Raji (cell line): Measurements from ENCODE around the gene ATP6V0C.

Experiments used
- POLR2A ChIP-seq: IDR thresholded peaks from 2 replicates; pipeline ENCODE4 v1.6.1; 2011; ENCODE audit warnings: low read depth, low read length, control low read depth; ENCODE audit not compliant: insufficient read depth

ATP6V0C gene

DNA sequence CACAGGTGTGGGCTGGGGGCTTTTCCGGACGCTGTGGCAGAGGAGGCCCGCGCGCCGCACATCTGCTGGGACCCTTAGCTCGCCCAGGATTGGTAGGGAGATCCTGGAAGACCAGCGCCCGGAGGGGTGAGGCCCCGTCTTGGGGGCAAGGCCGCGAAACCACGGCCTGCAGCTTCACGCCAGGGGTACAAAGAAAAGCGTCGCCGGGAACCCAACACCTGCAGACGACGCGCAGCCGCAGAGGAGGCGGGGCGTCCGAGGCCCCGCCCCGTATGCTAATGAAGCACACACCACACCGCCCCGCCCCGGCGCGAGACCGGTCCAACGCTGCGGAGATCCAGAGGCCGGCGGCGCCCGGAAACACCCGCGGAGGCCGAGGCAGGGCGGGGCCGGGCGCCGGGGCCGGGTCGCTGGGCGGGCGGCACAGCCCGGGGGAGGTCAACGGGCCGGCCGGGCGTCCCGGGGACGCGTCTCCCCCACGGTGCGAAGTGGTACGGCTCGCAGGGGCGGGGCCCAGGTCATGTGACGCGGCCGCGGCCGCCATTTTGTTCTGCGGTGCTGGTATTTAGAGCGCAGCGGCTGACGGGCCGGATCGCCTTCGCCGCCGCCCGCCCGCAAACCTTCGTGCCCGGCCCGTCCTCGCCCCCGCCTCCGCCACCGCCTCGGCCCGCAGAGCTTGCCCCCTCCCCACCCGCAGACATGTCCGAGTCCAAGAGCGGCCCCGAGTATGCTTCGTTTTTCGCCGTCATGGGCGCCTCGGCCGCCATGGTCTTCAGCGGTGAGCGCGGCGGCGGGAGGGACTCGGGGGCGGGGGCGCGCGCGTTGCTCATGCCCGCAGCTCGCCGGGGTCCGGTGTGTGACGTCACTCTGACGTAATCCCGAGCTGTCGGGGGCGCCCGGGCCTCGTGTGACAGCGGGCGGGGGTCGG, at the start of gene ATP6V0C:
ATP6V0C (plus strand) TSS at position 548 of the 928 bp plus-strand sequence; CDS start at position 700, 152 bp downstream.
- TF ChIP-seq POLR2A, result peak; percentile 69

DNA sequence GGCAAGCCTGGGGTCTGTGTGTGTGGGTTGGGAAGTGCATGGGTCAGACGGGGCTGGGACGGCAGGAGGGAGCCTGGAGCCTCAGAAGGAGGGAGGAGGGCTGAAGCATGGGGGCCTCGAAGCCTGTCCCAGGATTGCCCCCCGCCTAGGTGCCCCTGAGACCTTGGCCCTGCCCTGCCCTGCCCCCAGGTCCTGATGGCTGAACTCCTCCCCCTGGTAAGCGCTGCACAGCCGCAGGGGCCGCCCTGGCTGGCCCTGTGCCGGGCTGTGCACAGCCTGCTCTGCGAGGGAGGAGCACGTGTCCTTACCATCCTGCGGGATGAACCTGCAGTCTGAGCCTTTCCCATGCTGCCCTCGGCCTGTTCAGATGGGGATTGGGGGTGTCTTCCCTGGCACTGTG, 49.4 kb upstream of the ATP6V0C start:
- TF ChIP-seq POLR2A, result peak; percentile 23; the same call in 1 of the 2 replicates

DNA sequence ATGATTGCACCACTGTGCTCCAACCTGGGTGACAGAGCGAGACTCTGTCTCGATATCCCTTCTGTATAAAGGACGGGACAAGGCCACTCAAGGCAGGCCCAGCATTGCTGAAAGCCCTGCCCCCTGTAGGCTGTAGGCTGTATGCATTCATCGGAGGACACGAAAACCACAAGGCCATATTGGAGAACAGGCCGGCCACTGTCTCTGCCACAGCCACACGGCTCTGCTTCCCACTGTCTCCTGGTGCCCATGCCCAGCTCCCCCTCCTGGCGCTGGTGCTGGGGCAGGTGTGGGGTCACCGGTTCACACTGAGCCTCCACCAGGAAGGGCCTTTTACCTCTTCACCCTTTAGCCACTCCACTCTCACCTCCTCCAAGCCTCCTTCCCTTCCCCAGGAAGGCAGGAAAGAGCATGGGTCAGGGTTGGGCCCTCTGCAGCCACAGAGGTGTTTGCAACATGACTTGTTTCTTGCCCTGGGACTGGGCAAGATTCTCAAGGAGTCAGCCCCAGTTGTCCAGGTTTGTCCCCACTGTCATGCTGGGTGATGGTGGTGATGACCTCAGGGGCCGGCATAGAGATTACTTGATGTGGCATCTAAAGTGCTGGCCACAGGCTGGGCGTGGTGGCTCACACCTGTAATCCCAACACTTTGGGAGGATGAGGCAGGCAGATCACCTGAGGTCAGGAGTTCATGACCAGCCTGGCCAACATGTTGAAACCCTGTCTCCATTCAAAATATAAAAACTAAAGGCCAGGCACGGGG, 47.9 kb upstream of the ATP6V0C start:
- TF ChIP-seq POLR2A, result no peak; the same call in 1 of the 2 replicates

DNA sequence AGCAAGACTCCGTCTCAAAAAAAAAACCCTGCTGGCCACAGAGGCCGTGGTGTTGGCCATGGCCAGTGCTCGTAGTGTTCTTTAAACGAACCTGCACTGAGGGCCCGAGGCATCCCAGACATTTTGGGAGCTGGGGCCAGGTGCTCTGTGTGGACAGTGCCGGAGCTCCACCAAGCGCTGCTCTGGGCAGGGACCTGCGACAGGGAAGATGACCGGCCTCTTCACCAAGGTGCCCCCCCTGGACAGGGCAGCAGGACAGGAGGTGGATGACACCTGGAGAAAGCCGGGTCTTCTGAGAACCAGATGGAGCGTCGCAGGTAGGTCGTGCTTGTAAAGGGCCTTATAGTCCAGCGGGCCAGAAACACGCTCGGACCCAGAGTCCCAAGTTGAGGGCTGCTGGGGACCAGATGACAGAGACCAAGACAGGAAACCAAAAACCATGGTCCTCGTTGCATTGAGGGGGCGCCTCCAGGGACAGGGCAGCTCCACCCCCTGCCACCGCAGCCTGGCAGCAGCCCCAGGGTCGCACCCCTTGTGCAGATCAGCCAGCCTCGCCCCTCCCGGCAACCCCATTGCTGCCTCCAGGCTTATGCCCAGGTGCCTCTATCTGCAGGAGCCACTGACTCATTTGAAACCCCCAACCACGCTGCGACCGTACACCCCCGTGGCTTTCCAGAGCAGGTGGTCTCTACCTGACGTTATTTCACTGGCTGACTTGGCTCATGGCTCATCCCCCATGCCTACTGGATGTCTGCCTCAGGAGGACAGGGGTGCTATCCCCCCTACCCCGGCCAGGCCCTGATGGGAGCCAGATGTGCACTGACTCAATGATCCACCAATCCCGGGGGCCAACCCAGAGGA, 46.9 kb upstream of the ATP6V0C start:
- TF ChIP-seq POLR2A, result peak; percentile 35; the same call in 1 of the 2 replicates

DNA sequence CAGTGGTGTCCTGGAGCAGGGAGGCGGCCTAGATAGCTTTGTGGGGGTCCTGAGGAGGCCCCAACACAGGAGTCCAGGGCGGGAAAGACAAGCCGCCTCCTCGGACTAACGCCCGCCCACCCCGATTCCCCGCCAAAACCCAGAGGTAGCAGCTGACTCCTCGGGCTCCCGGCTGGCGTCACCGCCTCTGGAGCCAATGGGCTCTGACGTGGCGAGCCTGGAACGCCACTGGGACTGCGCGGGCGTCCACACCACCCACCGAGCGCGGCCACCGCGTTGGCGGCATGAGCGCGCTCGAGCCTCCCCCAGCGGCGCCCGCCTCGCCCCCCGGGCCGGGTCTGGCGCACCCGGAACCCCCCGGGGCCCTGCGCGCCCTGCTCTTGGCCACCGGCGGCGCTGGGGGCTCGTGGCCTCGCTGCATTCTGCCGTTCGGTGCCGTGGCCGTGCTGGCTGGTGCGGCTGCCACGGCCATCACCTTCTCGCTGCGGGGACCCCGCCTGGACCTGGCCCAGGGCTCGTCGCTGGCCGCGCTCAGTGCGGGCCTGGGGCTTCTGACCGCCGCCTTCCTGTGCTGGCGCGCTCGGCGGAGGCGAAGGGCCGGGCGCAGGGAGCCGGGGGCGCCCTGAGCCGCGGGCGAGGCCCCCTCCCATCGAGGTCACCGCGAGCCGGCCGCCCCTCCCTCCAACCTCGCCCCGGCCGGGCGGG, 46.1 kb upstream of the ATP6V0C start:
- no peak; the same call in 1 of the 2 replicates for TF ChIP-seq POLR2A

DNA sequence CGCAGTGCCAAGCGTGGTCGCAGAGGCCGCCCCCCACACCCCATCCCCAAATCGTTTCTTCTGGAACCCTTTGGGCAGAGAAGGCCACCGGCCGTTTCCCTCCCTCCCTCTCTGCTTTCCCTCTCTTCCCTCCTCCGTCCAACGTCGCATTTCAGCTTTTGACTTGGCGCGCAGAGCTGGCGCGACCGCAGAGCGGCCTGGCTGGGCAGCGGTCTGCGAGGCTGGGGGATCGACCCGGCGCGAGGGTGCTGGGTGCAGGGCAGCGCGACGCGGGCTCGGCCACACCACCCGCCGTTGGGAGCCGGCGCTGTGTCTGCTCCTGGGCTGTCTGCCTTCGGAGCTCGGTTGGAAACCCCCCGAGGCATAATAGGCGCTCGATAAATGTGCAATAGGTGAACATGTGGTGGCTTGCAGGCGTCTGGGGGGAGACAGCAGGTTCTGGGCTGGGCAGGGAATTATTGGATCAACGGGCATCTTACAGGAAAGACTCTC, 45.5 kb upstream of the ATP6V0C start:
- no peak for TF ChIP-seq POLR2A

DNA sequence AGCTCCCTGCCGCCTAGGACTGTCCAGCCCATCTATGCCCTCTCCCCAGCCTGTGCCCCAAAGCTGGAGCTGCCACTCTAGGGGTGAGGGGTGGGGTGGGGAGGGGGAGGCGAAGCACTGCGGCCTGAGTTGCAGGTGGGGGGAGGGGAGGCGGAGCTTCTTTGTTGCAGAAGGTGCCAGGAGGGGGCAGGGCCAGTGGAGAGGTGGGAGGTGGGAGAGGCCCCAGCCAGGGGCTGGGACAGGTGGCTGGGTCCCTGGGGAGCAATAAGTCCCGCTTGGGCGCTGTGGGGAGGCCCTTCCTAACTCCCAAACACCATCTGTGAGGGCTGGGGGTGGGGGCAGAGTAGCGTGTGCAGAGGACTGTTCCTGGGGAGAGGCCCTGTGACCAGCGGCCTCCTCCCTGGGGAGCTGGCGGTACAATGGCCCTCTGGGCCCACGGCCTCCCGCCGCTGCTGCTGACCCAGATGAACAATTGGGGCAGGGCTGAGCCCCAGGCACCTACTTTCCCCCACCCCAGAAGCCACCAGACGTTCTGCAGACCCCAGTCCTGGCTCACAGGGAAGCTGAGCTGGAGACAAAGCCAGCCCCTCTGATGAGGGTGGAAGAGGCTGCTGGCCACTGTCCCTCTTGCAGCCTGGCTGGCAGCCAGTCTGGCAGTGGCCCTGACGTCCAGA, 44.9 kb upstream of the ATP6V0C start:
- TF ChIP-seq POLR2A, result peak; percentile 66

DNA sequence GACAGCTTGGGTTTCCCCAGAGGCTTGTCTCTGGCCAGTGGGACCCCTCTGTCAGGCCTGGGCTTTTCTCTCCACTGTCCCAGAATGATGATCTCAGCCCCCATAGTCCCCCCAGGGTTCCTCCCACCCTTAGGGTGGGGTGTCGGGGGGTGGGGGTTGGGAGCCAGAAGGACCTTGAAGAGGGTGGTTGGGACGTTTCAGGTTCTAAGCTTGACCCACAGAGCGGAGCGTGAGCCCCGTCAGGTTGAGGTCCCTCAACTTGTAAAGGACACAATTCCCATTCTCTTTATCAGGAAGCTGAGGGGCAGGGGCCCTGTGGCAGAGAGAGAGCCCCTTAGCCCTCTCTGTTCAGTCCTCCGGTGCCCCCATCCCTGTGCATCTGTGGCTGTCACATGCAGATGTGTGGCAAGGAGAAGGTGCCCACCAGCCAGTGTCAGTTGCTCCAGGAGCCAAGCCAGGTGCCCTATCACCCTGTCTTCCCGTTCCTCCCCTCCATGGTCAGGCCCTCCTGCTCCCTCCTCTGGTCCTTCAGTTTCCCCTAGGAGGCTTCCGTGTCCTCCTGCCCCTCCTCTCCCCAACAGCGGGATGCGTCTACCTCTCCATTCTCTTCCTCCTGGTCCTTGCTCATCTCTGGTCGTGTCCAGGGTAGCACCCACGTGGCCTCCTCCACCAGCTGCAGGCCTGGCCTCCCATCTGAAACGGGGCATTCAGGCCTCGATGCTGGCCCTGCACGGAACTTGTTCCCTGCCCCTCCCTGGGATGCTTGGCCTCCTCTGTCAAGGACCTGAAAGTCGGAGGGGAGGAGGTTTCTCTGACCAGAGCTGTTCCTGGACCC, 44.1 kb upstream of the ATP6V0C start:
- peak; percentile 62 for TF ChIP-seq POLR2A

DNA sequence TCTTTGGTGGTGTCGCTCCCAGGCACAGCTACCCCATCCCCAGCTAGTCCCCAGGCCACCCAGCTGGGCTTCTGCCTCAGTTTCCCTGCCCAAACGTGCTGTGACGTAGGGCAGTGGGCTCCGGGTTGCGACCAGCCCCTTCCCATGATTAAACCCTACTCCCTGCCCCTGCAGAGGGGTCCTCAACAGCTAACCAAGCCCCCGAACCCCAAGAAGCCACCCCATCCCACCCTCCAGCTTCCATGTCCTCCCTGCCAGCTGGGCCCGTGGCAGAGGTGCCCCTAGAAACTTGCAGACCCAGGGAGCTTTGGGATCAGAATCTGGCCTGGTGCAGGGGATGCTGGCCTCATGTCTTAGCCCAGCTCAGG, 43.5 kb upstream of the ATP6V0C start:
- peak; percentile 25; the same call in 1 of the 2 replicates for TF ChIP-seq POLR2A

DNA sequence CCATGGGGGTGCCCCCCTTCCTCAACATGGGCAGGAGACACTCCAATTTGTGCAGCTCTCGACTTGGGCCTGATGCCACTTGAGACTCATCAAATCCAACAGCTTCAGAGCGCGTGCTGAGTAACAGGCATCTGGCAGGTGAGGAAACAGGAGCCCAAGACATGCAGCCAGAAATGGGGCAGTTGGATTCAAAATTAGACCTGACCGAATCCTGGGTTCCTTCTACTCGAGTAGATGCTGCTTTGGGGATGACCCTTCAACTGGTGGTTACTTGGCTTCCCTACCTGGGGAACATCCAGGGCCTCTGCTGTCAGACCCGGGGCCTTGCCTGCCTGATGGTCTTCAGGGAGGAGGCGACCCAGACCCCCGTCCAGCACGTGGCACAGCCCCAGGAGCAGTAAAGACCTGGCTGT, 43.1 kb upstream of the ATP6V0C start:
- TF ChIP-seq POLR2A, result no peak; the same call in 1 of the 2 replicates

DNA sequence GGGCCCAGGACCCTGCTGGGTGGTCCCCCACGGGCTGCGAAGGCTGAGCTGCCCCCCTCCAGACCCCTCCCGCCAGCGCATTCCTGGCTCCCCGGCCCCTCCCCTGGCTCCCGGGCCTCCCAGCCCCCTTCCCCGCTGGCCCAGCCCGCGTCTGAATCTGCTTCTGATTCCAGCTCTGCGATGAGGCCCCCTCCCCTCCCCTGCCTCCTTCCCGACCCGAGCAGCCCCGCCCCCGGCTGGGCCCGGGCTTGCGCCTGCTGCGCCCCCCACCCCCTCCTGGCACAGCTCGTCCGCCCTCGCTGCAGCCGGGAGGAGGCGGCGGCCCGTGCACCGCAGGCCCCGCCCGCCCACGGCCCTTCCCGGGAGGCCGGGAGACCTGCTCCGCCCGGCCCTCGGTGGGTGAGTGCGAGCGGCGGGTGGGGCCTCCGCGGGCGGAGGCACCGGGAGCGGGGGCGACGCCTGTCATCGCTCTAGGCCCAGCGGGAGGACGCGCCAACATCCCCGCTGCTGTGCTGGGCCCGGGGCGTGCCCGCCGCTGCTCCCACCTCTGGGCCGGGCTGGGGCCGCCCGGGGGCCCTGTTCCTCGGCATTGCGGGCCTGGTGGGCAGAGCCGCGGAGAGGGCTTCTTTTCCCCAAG, 42.6 kb upstream of the ATP6V0C start, which contains the start of gene NTN3:
NTN3 (plus strand) TSS at position 282 of the 637 bp plus-strand sequence. CDS start 405 bp downstream, outside the sequence.
- no peak for TF ChIP-seq POLR2A
